Smooth muscle cell (in vitro differentiated cells): Measurements from ENCODE around the gene VKORC1. TPM values are rescaled to one million over a fixed set of nuclear protein-coding genes. Genes with fewer than 3 reads are reported as not detected.
A peak's percentile ranks its signal among the peaks of the same experiment; 100 is the strongest.

Source experiments
- DNase-seq: peaks from one replicate; lab custom pipeline; 2025; ENCODE audit not compliant: unreplicated experiment; lab: John Stamatoyannopoulos, UW
- H2AFZ ChIP-seq: fragments of 200-600 bp; sonication (generic); 2 replicates; pipeline ENCODE4 v1.6.0; 2016; ENCODE audit warnings: antibody characterized with exemption, low read depth, mild to moderate bottlenecking
- H3F3A ChIP-seq: fragments of 200-600 bp; sonication (generic); 2 replicates; pipeline ENCODE4 v1.6.0; 2017; ENCODE audit warnings: antibody characterized with exemption, low read depth
- H3K27ac ChIP-seq: fragments of 200-600 bp; sonication (generic); 2 replicates; pipeline ENCODE4 v1.5.1; 2016; ENCODE audit warnings: low read depth, mild to moderate bottlenecking
- H3K27me3 ChIP-seq: fragments of 200-600 bp; sonication (generic); 2 replicates; pipeline ENCODE4 v1.6.1; 2016; ENCODE audit warnings: low read depth, mild to moderate bottlenecking
- H3K36me3 ChIP-seq: fragments of 200-600 bp; sonication (generic); 2 replicates; pipeline ENCODE4 v1.5.1; 2016; ENCODE audit warnings: low read depth
- H3K4me1 ChIP-seq: fragments of 200-600 bp; sonication (generic); 2 replicates; pipeline ENCODE4 v1.5.1; 2016; ENCODE audit warnings: low read depth
- H3K4me2 ChIP-seq: fragments of 200-600 bp; sonication (generic); 2 replicates; pipeline ENCODE4 v1.6.0; 2016; ENCODE audit warnings: mild to moderate bottlenecking
- H3K4me3 ChIP-seq: fragments of 200-600 bp; sonication (generic); 2 replicates; pipeline ENCODE4 v1.5.1; 2016; ENCODE audit warnings: mild to moderate bottlenecking
- H3K79me2 ChIP-seq: fragments of 200-600 bp; sonication (generic); 2 replicates; pipeline ENCODE4 v1.6.0; 2016; ENCODE audit warnings: low read depth, mild to moderate bottlenecking
- H3K9ac ChIP-seq: fragments of 200-600 bp; sonication (generic); 2 replicates; pipeline ENCODE4 v1.6.0; 2016; ENCODE audit warnings: low read depth
- H3K9me3 ChIP-seq: fragments of 200-600 bp; sonication (generic); replicated peaks from 2 replicates; pipeline ENCODE4 v1.5.1; 2016; ENCODE audit warnings: low read depth
- H4K20me1 ChIP-seq: fragments of 200-600 bp; sonication (generic); 2 replicates; pipeline ENCODE4 v1.6.0; 2016; ENCODE audit warnings: low read depth
- WGBS: methylation state at CpG from one replicate; pipeline ENCODE4 v1.1.7; 2016; ENCODE audit warnings: low lambda C conversion rate; 5-methylcytosine and 5-hydroxymethylcytosine counted together
- polyA plus RNA-seq: library from polyadenylated mRNA; unstranded; fragments of >200 nt; fragmentation: Nextera tagmentation; extraction: Ambion mirVana; gene quantifications from 2 replicates; pipeline ENCODE4 v1.2.1, GENCODE V29; 2016
- total RNA-seq: library from RNA; depleted of rRNA; stranded (reverse); fragments of >200 nt; gene quantifications from 2 replicates; pipeline ENCODE4 v1.2.3, GENCODE V29; 2014
- TF ChIP-seq, protein P1 (sequence below): fragments of 200-600 bp; sonication (generic); IDR thresholded peaks from 2 replicates; pipeline ENCODE4 v1.5.1; 2017; ENCODE audit warnings: borderline replicate concordance, mild to moderate bottlenecking, antibody characterized with exemption; ENCODE audit not compliant: insufficient read depth, poor library complexity, severe bottlenecking

Gene VKORC1
- total and polyA plus RNA-seq, 2 experiments from 2014 or later, result 253 to 394 TPM

DNA sequence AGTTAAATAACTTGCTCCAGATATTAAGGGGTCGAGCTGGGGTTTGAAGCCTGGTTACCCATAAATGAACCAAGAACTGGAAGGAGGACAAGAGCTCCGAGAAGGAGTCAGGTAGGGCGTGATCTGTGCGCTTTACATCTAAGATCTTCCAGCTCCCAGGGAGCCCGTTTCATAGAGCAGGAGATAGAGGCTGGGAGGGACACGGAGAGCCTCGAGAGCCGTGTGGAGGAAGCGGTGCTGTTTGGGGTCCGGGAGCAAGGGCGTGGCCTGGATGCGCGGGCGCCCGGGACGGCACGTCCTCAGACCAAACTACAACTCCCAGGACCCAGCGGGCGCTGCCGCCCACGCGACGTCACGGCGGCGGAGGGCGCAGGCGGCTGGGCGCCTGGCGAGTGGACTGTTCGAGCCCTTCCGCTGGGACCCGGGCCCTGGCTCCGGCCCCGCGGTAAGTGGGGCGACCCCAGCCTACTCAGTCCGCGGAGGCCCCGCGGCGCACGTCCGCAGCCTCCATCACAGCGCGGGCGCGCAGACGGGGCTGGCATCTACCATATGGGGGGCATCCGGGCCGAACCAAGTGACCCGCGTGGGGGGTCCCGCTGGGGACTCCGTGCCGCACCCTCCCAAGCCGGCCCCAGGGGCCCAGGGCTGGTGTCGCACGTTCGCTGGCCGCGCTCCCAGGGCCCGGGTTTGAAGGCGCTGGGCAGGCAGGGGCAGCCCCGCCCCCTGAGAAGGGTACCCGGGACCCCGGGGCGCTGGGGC lies 13.6 kb upstream of the VKORC1 start, which contains the start of gene BCKDK:
Gene BCKDK (plus strand): TSS at position 352 of the 759 bp plus-strand sequence. CDS start 838 bp downstream, outside the sequence.
- TF ChIP-seq, protein P1, sequence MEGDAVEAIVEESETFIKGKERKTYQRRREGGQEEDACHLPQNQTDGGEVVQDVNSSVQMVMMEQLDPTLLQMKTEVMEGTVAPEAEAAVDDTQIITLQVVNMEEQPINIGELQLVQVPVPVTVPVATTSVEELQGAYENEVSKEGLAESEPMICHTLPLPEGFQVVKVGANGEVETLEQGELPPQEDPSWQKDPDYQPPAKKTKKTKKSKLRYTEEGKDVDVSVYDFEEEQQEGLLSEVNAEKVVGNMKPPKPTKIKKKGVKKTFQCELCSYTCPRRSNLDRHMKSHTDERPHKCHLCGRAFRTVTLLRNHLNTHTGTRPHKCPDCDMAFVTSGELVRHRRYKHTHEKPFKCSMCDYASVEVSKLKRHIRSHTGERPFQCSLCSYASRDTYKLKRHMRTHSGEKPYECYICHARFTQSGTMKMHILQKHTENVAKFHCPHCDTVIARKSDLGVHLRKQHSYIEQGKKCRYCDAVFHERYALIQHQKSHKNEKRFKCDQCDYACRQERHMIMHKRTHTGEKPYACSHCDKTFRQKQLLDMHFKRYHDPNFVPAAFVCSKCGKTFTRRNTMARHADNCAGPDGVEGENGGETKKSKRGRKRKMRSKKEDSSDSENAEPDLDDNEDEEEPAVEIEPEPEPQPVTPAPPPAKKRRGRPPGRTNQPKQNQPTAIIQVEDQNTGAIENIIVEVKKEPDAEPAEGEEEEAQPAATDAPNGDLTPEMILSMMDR, result no peak
- DNase-seq, result peak; percentile 15
- H3K27ac ChIP-seq, result no peak within 1 kb of the TSS
- no peaks in the 10 kb centered on the region for H3K27me3 ChIP-seq
- no peaks in the 10 kb centered on the region for H3K9me3 ChIP-seq
- WGBS, result 5% methylated on average over 67 of the region's 68 CpGs
- peak within 1 kb of the TSS; percentile 75 for H2AFZ ChIP-seq
- H3K36me3 ChIP-seq, result no peaks in the 10 kb centered on the region
- peak within 1 kb of the TSS; percentile 91 for H3K4me3 ChIP-seq
- H3K4me1 ChIP-seq, result peaks cover 4% of the 10 kb centered on the region
- peak within 1 kb of the TSS; percentile 79 for H3K9ac ChIP-seq
- no peaks in the 10 kb centered on the region for H4K20me1 ChIP-seq
- peak within 1 kb of the TSS; percentile 97 for H3K4me2 ChIP-seq
- H3F3A ChIP-seq, result no peaks in the 10 kb centered on the region
- peaks cover 15% of the 10 kb centered on the region for H3K79me2 ChIP-seq

DNA sequence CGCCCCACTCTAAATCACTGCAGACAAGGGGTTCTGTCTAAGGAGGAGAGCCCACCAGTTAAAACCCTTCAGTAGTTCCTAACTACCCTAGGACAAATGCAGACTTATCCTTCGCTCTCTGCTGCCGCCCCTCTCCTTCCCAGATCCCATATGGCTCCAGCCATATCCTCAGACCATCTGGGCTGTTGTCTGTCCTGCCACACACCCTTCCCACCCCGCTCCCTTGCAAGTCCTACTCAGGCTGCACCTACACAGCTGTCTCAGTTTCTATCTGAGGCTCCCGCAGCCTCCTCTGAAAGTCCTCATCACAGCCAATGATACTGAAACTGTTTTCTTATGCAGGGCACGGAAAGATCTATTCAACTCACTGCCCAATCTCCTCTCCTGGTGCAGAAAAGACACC lies 12.9 kb upstream of the VKORC1 start:
- Histone ChIP-seq H4K20me1 (no peaks in the 10 kb centered on the region), H3K27ac (no peak overlapping the region), H3K36me3 (no peaks in the 10 kb centered on the region), H3K9ac (no peak overlapping the region), H3K4me1 (peaks cover 4% of the 10 kb centered on the region), H3K27me3 (no peaks in the 10 kb centered on the region), H3K4me3 (no peak overlapping the region), H3K4me2 (peak overlapping the region; percentile 97), H2AFZ (peak overlapping the region; percentile 75), H3F3A (no peaks in the 10 kb centered on the region), H3K79me2 (peaks cover 15% of the 10 kb centered on the region), H3K9me3 (no peaks in the 10 kb centered on the region)
- WGBS, result 89% methylated on average over 6 of the region's 6 CpGs
- TF ChIP-seq, protein P1, result no peak
- DNase-seq, result no peak

DNA sequence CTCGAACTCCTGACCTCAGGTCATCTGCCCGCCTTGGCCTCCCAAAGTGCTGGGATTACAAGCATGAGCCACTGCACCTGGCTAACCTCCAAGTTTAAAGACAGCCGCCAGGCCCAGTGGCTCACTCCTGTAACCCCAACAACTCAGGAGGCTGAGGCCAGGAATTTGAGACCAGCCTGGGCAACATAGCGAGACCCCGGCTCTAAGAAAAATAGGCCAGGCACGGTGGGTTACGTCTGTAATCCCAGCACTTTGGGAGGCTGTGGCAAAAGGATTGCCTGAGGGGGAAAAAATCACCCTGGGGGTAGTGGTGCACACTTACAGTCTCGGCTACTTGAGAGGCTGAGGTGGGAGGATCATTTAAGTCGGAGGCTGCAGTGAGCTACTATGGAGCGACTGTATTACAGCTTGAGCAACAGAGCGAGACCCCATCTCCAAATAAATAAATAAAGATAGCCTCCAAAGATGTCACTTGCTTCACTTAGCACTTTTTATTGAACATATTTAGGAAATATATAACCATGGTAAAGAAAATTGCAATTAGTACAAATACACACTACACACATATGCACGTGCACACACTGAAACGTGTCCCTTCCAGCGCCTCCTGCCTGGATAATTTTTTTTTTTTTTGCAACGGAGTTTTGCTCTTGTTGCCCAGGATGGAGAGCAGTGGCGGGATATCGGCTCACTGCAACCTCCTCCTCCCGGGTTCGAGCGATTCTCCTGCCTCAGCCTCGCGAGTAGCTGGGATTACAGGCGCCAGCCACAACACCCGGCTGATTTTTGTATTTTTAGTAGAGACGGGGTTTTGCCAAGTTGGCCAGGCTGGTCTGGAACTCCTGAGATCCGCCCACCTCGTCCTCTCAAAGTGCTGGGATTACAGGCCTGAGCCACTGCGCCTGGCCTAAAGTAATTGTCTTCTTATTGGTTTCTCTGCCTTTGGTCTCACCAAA lies 12.2 kb upstream of the VKORC1 start:
- Histone ChIP-seq H4K20me1 (no peaks in the 10 kb centered on the region), H3K79me2 (peaks cover 15% of the 10 kb centered on the region), H3K4me2 (peak overlapping the region; percentile 97), H3K36me3 (no peaks in the 10 kb centered on the region), H3K27me3 (no peaks in the 10 kb centered on the region), H3K27ac (no peak overlapping the region), H3F3A (no peaks in the 10 kb centered on the region), H3K4me3 (no peak overlapping the region), H2AFZ (peak overlapping the region; percentile 75), H3K4me1 (peaks cover 4% of the 10 kb centered on the region), H3K9ac (no peak overlapping the region), H3K9me3 (no peaks in the 10 kb centered on the region)
- DNase-seq, result no peak
- 92% methylated on average over 28 of the region's 28 CpGs for WGBS
- TF ChIP-seq, protein P1, result no peak
